ENCODE measurements around the gene ITGA5.

The ITGA5 gene

GRCh38 chr12:54349036-54349435 is 70.0 kb downstream of the ITGA5 start:
- DNase-seq = no peak

Data from NCI-H2227 treated with DMSO at 0.1 percent for 48 hours (cell line).